DOHH2 (cell line): ENCODE results near the gene GFPT2.

Source experiments
- CTCF ChIP-seq: fragments of 200-600 bp; sonication (generic); IDR thresholded peaks from one replicate; pipeline ENCODE4 v1.5.1; 2014; ENCODE audit warnings: antibody characterized with exemption, mild to moderate bottlenecking, low read depth, low read length; ENCODE audit not compliant: poor library complexity, severe bottlenecking
- EZH2phosphoT487 ChIP-seq: fragments of 200-600 bp; sonication (generic); IDR thresholded peaks from 2 replicates; pipeline ENCODE4 v1.6.1; 2017; ENCODE audit warnings: borderline replicate concordance, mild to moderate bottlenecking, antibody characterized with exemption, low read length, moderate library complexity, mixed read lengths

GRCh38 chr5:180253036-180253824 lies 99.9 kb downstream of the GFPT2 start:
- TF ChIP-seq CTCF (no peak), EZH2phosphoT487 (no peak)
